HG02885 (cell line): ENCODE data around the gene CPED1.

Source experiments
- ATAC-seq: cut with Tn5 transposase; IDR thresholded peaks from one replicate; pipeline ENCODE4 v1.9.1; 2021; ENCODE audit warnings: mild to moderate bottlenecking; ENCODE audit not compliant: unreplicated experiment, poor library complexity

CPED1 gene

DNA sequence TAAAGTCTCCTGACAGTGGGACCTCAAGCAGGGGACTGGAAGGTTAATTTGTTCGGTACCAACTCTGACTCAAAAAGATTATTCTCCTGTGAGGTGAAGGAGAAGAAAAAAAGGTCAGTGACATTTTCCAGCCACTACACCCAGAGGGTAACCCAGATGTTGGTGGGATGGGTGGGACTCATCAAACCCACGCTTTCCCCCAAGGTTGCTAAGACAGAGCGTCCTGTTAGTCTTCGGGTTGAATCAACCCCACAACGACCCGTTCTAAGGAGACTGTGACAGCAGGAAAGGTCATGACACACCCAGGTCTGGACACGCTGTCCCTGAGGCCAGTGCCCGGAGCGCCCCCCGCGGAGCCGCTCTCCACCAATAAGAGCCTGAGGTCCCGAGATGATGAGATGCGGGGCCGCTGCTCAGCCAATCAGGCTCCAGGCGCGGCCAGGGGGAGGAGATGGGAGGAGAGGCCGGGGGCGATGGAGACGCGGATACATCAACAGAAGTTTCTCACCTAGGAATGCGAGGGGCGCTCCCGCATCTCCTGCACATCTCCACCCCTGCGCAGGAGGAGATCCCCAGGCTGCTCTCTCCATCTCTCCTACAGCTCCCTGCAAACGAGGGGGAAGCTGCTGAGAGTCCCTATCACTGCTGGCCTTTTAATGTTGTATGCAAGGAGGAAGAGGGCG is 340.1 kb downstream of the CPED1 start, which contains the start of gene WNT16:
Gene WNT16 (plus strand): TSS at position 493 of the 683 bp plus-strand sequence. CDS start 293 bp downstream, outside the sequence.
- no peak for ATAC-seq

DNA sequence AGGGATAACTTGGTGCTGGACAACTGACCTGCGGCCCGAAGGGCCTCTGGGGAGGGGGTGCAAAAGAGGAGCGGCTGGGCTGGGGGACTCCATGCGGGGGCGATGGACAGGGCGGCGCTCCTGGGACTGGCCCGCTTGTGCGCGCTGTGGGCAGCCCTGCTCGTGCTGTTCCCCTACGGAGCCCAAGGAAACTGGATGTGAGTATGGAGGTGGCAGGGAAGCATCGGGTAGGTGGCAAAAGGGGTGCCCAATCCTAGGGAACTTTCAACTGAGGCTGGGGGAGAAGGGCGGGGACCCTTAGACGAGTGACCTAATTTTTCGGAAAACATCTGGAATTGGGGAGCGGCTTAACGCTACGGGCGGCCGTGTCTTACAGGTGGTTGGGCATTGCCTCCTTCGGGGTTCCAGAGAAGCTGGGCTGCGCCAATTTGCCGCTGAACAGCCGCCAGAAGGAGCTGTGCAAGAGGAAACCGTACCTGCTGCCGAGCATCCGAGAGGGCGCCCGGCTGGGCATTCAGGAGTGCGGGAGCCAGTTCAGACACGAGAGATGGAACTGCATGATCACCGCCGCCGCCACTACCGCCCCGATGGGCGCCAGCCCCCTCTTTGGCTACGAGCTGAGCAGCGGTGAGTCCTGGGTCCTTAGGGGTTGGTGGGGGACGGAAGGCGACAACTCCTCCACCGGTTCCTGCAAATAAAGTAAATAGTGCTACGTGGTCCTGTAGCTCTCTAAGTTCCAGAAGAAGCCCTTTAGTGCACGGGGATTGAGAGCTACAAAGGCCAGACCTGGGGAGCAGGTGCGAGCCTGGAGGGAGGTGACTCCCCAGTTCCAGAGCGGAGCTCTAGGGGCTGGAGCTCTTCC is 340.9 kb downstream of the CPED1 start:
- ATAC-seq = peak; percentile 52

DNA sequence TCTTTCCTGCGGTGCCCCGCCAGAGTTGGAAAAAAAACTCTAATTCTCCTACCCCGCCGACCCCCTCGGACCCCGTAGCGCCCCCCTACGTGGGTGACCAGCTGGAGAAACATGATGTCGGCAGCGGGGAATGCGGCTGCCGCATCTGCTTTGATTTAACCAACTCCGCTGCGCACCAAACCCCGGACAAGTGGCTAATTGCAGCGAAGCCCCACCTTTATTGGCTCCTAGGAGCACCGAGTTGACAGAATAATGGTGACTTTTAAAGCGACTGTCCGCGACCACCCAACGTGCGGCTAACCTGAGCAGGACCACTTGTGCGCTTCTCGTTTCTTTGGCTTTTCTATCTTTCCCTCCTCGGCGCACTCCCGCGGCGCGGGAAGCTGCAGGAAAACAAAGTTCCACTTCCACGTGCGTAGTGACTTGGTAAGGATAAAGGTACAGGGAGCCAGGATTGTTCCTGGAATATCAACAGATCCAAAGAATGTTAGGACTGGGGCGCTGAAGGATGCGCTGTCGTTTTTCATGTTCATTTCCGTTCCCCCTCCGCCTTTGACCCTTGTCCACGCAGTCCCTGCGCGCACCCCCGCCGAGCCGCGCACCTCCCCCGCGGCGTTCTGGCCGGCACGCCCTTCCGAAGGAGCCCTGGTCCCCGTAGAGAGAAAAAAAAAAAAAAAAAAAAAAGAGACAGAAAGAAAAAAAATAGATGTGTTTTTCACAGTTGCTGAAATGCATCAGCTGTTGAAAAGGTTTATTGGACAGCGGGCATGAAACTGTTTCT is 341.7 kb downstream of the CPED1 start:
- peak; percentile 42 for ATAC-seq

DNA sequence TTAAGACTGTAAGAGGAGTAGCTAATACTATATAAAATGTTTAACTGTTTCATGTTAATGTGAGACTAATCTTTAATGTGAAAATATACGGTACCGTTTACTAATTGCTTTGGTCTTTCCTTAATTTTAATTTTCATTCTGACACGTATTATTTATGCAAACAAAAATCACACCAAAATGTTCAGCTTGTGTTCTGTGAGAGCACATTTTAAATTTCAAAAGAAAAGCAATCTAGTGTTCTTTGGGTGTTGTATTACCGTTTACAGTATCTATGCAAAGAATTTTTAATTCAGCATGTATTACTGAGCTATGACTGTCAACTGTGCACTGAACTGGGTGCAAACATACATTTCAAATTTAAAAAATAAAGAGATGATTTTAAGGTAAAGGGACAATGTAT is 342.5 kb downstream of the CPED1 start:
- ATAC-seq = no peak

DNA sequence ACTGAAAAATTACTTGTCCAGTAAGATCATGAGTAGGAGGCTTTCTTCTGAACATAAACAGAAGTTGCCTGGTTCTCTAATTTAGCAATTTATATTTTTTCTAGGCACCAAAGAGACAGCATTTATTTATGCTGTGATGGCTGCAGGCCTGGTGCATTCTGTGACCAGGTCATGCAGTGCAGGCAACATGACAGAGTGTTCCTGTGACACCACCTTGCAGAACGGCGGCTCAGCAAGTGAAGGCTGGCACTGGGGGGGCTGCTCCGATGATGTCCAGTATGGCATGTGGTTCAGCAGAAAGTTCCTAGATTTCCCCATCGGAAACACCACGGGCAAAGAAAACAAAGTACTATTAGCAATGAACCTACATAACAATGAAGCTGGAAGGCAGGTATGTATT is 343.1 kb downstream of the CPED1 start:
- no peak for ATAC-seq

DNA sequence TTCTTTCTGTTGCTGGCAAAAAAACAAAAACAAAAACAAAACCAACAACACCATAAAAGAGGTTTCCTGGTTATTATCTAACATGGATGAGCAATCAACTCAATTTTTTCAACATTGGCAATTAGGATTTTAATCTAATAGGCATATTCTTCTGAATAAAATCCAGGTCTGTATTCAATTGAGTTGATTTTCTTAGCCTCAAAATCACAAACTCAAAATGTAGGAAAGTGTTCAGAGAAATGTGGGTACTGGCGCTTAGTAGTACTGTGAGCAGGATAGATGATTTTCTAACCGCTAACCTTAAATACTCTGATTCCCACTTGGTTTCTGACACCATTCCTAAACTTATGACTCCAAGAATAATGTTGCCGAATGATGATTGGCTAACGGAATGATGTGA is 345.9 kb downstream of the CPED1 start:
- no peak for ATAC-seq

DNA sequence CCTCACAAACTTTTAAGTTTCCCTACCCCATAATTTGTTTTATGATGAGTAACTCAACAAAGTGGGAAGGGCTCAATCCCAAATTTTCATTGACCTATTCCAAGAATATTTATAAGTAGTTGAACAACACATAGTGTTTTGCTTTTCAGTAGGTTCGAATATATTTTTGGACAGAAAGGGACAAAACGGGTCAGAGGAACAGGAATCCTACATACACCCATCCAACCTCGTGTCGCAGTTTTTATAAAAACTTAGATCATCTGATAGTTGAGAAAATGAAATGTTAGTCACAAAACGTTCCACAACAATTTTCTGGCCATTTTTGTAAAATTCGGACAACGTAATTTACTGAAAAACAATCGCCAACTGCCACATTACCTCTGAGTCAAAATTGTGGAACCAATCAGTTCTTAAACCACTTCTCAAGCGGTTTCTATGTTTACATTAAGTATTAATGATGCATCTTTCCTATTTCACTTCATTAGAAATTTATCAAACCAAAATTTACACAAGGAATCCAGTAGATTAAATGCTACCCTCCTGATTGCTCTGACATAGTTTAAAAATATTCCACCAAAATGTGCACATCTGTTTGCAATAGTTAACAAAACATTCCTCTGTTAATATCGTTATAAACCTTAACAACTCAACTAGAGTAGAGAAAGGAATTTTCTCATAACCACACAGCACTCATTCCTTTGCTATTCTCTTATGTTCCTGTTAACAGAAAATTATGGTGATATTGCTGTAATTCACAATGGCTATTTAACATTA is 346.6 kb downstream of the CPED1 start:
- ATAC-seq = no peak

DNA sequence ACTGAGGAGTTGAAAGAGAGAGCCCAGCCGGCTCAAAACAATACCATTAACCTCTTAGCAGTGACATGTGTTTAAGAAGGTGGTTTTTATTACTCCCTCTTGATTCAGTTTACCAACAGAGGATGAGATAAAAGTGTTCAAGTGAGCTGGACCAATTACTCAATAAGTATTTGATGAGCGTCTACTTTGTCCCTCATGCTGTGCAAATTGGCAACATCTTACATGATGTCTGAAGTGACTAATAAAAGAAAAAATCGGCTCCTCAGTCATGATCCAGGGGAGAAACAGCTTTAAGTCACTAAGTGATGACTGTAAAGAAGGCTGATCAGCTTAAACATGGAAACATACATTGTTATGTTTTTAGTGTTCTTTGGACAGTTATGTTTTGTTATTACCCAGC is 348.1 kb downstream of the CPED1 start:
- no peak for ATAC-seq

DNA sequence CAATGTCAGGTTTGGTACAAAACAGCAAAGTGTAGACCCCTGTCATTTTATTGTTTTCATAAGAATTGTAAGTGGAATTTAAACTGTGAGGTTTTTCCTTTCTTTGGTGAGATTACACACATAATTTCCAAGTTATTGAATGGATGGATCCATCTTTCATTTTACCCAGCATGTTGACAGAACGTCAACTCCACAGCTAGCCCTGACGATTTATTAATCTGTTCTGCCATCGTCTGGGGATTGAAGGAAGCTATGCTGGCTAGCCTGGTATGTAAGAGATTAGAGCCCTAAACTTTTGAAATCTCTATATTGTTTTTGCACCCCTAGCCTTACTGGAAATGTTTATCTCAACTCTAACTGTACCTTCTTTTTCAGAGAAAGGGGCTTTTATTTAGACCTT is 348.9 kb downstream of the CPED1 start:
- peak; percentile 61 for ATAC-seq

DNA sequence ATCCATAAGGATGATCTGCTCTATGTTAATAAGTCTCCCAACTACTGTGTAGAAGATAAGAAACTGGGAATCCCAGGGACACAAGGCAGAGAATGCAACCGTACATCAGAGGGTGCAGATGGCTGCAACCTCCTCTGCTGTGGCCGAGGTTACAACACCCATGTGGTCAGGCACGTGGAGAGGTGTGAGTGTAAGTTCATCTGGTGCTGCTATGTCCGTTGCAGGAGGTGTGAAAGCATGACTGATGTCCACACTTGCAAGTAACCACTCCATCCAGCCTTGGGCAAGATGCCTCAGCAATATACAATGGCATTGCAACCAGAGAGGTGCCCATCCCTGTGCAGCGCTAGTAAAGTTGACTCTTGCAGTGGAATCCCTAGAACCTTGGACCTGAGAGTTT is 350.6 kb downstream of the CPED1 start:
- ATAC-seq = no peak

DNA sequence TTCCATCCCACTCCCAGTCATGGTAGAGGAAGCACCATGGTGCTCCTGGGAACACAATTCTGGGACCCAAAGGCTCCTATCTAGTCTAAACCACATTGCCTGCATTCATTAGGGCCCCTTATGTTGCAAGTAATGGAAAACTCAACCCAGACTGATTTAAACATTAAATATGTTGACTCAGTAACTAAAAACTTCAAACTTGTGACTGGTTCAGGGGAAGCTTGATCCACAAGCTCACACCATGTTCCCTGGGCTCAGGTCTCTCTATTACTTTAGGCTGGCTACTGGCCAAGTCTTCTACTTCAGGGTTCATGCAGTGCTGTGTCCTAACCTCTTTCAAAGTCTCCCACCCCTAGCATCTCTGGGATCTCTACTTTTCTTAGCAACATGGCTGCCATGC is 353.4 kb downstream of the CPED1 start:
- no peak for ATAC-seq

DNA sequence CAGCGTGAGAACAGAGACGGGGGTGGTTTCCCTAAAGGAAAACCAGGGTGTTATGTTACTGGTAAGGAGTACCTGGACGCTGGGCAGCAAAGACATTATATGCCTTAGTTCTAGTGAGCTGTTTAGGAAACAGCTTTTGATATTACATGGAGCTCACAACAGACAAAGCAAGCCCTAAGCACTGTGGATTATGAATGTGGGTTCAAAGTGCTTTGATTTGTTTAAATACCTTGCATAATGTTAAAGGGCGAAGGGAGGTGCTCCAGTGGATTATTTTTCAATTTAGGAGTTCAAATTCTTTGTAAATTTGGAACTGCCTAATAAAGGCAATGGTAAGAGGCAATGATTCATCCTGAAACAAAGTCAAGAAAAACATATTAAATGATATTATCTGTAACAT is 354.1 kb downstream of the CPED1 start:
- ATAC-seq = no peak

DNA sequence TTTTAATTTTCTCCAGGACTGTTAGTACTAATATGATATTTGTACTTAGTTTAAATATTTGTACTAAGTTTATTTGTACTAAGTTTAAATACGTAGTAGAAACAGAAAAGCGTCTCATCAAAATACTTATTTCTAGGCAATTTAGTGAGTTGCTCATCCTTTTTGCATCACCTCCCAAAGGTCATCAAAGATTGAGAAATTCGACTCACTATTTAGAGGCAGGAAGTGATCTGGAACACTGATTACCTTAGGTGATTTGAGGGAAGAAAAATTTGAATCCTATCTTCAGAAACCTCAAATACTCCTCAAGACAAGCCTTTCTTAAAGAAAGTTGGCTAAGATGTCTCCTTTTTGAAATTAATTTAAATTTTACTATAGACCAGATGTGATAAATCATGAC is 354.8 kb downstream of the CPED1 start:
- no peak for ATAC-seq

DNA sequence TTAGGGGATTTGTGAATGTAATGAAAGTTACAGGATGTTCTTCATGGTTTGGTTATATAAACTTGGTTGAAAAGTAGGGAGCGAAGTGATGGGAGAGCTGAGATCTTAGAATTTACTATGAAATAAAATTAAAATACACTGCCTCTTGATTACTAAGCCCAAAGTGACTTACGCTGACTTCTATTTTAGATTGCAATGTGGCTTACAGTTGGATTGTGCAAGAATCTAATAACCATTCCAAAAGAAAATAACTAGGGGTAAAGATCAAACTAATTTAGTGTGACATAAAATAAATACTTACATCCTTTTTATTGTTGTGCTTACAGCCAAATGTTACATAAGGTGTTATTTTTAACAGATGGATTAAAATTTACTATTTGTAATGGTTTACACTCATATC is 355.6 kb downstream of the CPED1 start:
- no peak for ATAC-seq

DNA sequence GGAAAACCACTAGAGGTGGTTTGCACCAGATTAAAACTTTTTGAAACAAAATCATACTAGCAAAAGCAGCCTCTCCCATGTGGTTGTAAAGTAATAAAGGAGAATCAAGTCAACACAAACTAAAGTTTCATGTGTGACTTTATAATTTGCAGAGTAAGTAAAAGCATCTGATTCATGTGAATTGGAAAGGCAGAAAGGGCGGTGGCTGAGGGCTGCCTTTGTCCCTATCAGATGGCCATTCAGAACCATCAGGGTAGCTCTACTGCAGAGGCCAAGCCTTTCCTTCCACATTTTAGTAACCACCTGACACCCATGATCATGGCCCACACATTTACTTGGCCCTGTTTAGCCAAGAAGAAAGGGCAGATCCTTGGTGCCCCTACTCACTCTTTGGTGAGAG is 356.0 kb downstream of the CPED1 start:
- ATAC-seq = no peak
